Esophagus squamous epithelium (tissue), 4 donors: Measurements from ENCODE around the gene ABHD2.

Source experiments
- CTCF ChIP-seq, 6 experiments: fragments of 450-650 bp in 4 of 6; fragments of 200-600 bp in 2 of 6; sonication (generic) in 2 of 6; IDR thresholded peaks; one replicate each; pipeline ENCODE4 v1.5.1; 2016 to 2019; ENCODE audit warnings: antibody characterized with exemption in 6 of 6, mild to moderate bottlenecking in 4 of 6, moderate library complexity in 4 of 6
- POLR2A ChIP-seq, 4 donors: fragments of 450-650 bp; IDR thresholded peaks; one replicate each; pipeline ENCODE4 v1.6.1; 2017; ENCODE audit warnings: antibody characterized with exemption in 4 of 4, mild to moderate bottlenecking in 4 of 4, moderate library complexity in 3 of 4

GRCh38 chr15:89051875-89052274 is 36.4 kb upstream of the ABHD2 start:
- TF ChIP-seq CTCF (IDR thresholded peaks at IDR 0.05), result no peak
- TF ChIP-seq POLR2A (IDR thresholded peaks at IDR 0.05), result no peak
